Peyer's patch (tissue), 4 donors: ENCODE data around the gene WDR59. TPM values are rescaled to one million over a fixed set of nuclear protein-coding genes. Genes with fewer than 3 reads are reported as not detected.
A peak's percentile ranks its signal among the peaks of the same experiment; 100 is the strongest.

Source experiments
- DNase-seq, 3 donors: peaks; one replicate each; pipeline ENCODE4 v3.0.0-alpha.2; 2017 to 2019
- H3K27ac ChIP-seq, 4 donors: fragments of 200-600 bp; sonication (generic); one replicate each; pipeline ENCODE4 v1.5.1; 2016 to 2019
- H3K27me3 ChIP-seq, 2 donors: fragments of 200-600 bp; sonication (generic); one replicate each; pipeline ENCODE4 v1.5.1; 2019
- H3K36me3 ChIP-seq, 3 donors: fragments of 200-600 bp; sonication (generic); one replicate each; pipeline ENCODE4 v1.5.1; 2016 to 2019
- H3K4me1 ChIP-seq, 4 donors: fragments of 200-600 bp; sonication (generic); one replicate each; pipeline ENCODE4 v1.5.1; 2016 to 2019
- H3K4me3 ChIP-seq, 4 donors: fragments of 200-600 bp; sonication (generic); 1 replicate in 3 of 4; 2 replicates in 1 of 4; pipeline ENCODE4 v1.5.1; 2016 to 2019; ENCODE audit warnings: mild to moderate bottlenecking in 1 of 4
- H3K9me3 ChIP-seq, 4 donors: fragments of 200-600 bp; sonication (generic); one replicate each; pipeline ENCODE4 v1.5.1; 2016 to 2019; ENCODE audit warnings: mild to moderate bottlenecking in 1 of 4
- POLR2A ChIP-seq, 2 donors: fragments of 450-650 bp; IDR thresholded peaks; one replicate each; pipeline ENCODE4 v1.5.1; 2017; ENCODE audit warnings: antibody characterized with exemption in 2 of 2, mild to moderate bottlenecking in 2 of 2, moderate library complexity in 2 of 2
- total RNA-seq, 4 donors: library from RNA; depleted of rRNA; stranded (reverse); fragments of >200 nt; gene quantifications; one replicate each; pipeline ENCODE4 v1.1.0, GENCODE V29; 2016
- TF ChIP-seq, protein P1 (sequence below), 6 experiments: fragments of 450-650 bp in 4 of 6; fragments of 200-600 bp in 2 of 6; sonication (generic) in 1 of 6; IDR thresholded peaks; one replicate each; pipeline ENCODE4 v1.5.1; 2017 to 2019; ENCODE audit warnings: antibody characterized with exemption in 6 of 6, mild to moderate bottlenecking in 3 of 6, moderate library complexity in 1 of 6

The WDR59 gene
- total RNA-seq, 4 donors from 2014 or later, result 32.9 to 127 (median 102) TPM

GRCh38 chr16:74942977-74943918 lies 41.7 kb downstream of the WDR59 start:
- Histone ChIP-seq H3K4me3 (no peak overlapping the region), H3K27ac (no peak overlapping the region), H3K36me3 (peaks cover 0 to 54% (median 0%) of the 10 kb centered on the region in 3 donors), H3K9me3 (no peaks in the 10 kb centered on the region), H3K27me3 (no peaks in the 10 kb centered on the region), H3K4me1 (no peaks in the 10 kb centered on the region)
- no peak for DNase-seq
- TF ChIP-seq POLR2A (IDR thresholded peaks at IDR 0.05), result no peak
- TF ChIP-seq, protein P1, sequence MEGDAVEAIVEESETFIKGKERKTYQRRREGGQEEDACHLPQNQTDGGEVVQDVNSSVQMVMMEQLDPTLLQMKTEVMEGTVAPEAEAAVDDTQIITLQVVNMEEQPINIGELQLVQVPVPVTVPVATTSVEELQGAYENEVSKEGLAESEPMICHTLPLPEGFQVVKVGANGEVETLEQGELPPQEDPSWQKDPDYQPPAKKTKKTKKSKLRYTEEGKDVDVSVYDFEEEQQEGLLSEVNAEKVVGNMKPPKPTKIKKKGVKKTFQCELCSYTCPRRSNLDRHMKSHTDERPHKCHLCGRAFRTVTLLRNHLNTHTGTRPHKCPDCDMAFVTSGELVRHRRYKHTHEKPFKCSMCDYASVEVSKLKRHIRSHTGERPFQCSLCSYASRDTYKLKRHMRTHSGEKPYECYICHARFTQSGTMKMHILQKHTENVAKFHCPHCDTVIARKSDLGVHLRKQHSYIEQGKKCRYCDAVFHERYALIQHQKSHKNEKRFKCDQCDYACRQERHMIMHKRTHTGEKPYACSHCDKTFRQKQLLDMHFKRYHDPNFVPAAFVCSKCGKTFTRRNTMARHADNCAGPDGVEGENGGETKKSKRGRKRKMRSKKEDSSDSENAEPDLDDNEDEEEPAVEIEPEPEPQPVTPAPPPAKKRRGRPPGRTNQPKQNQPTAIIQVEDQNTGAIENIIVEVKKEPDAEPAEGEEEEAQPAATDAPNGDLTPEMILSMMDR (IDR thresholded peaks at IDR 0.05), result no peak

- no peak for DNase-seq
- H3K36me3 ChIP-seq, result peaks cover 0 to 54% (median 0%) of the 10 kb centered on the region in 3 donors
- H3K4me3 ChIP-seq, result no peak overlapping the region
- no peak overlapping the region for H3K27ac ChIP-seq
- H3K4me1 ChIP-seq, result no peaks in the 10 kb centered on the region
- no peaks in the 10 kb centered on the region for H3K27me3 ChIP-seq
- TF ChIP-seq, protein P1 (IDR thresholded peaks at IDR 0.05), result no peak
- no peak for TF ChIP-seq POLR2A (IDR thresholded peaks at IDR 0.05)
- H3K9me3 ChIP-seq, result no peaks in the 10 kb centered on the region
Measured at GRCh38 chr16:74942566-74942965, 42.4 kb downstream of the WDR59 start.

DNA sequence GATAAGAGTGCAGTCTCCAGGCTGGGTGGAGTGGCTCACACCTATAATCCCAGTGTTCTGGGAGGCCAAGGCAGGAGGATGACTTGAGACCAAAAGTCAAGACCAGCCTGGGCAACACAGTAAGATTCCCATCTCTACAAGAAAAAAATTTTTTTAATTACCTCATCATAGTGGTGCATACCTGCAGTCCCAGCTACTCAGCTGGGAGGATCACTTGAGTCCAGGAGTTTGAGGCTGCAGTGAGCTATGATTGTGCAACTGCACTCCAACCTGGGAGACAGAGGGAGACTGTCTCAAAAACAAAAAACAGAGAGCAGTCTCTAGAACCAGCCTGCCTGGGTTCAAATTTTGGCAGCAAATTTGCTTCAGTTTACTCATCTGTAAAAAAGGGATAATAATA lies 45.2 kb downstream of the WDR59 start:
- Histone ChIP-seq H3K36me3 (peaks cover 0 to 47% (median 0%) of the 10 kb centered on the region in 3 donors), H3K4me1 (no peaks in the 10 kb centered on the region), H3K27me3 (no peaks in the 10 kb centered on the region), H3K27ac (no peak overlapping the region), H3K4me3 (no peak overlapping the region), H3K9me3 (no peaks in the 10 kb centered on the region)
- DNase-seq, result no peak
- no peak for TF ChIP-seq POLR2A (IDR thresholded peaks at IDR 0.05)
- TF ChIP-seq, protein P1 (IDR thresholded peaks at IDR 0.05), result no peak

DNA sequence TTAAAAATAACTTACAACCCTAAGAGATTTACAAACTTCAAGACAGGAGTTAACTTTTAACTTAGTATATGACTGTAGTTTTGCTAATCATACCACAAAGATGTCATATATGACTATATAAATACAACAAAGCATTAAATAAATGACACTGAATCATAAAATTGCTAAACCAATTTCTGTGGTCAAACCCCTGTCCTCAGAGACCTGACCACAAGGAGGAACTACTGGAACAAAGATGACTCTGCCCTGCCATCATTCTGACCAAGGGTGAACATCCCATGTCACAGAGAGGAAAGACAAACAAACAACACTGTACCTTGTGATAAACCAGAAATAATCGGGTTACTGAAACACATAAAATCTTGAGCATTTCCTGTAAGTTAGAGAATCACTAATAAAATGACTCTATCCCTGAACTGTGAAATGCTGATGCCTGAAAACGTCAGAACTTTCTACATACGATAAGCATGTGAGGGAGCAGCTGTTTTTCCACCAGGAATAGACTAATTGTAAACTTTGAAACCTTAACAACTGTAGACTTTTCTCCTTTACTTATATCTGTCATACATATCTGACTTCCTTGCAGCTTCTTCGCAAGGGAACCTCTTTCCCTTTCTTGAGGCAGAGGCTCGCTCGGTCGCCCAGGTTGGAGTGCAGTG lies 47.9 kb downstream of the WDR59 start:
- Histone ChIP-seq H3K36me3 (peaks cover 0 to 36% (median 0%) of the 10 kb centered on the region in 3 donors), H3K4me1 (no peaks in the 10 kb centered on the region), H3K27ac (no peak overlapping the region), H3K9me3 (no peaks in the 10 kb centered on the region), H3K27me3 (no peaks in the 10 kb centered on the region), H3K4me3 (no peak overlapping the region)
- no peak for TF ChIP-seq POLR2A (IDR thresholded peaks at IDR 0.05)
- TF ChIP-seq, protein P1 (IDR thresholded peaks at IDR 0.05), result peak in 3 of 6 experiments; percentile 18 to 35 (median 20)
- no peak for DNase-seq

DNA sequence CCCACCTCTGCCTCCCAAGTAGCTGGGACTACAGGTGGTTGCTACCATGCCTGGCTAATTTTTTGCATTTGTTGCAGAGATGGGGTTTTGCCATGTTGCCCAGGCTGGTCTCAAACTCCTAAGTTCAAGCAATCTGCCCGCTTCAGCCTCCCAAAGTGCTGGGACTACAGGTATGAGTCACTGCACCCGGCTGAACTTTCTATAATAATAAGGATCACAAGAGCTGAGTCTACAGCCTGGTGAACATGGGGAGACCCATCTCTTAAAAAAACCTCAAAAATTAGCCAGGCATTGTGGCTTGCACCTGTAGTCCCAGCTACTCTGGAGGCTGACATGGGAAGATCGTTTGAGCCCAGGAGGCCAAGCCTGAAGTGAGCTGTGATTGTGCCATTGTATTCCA lies 53.5 kb downstream of the WDR59 start:
- no peak overlapping the region for H3K4me3 ChIP-seq
- no peak overlapping the region for H3K27ac ChIP-seq
- H3K27me3 ChIP-seq, result no peaks in the 10 kb centered on the region
- H3K9me3 ChIP-seq, result no peaks in the 10 kb centered on the region
- peaks cover 0 to 26% (median 0%) of the 10 kb centered on the region in 3 donors for H3K36me3 ChIP-seq
- TF ChIP-seq POLR2A (IDR thresholded peaks at IDR 0.05), result no peak
- TF ChIP-seq, protein P1 (IDR thresholded peaks at IDR 0.05), result no peak
- no peaks in the 10 kb centered on the region for H3K4me1 ChIP-seq
- no peak for DNase-seq
